ENCODE measurements around the gene PTPMT1.
"Not testable (repeated sequence)": the region's sequence is repeated elsewhere in the genome, so short reads cannot be mapped to it uniquely, and the experiment has no call there.

The PTPMT1 gene

GRCh38 chr11:47530721-47531120, 34.7 kb upstream of the PTPMT1 start:
- not testable (repeated sequence) for H3K27ac ChIP-seq (ENCODE audit: insufficient read depth, low read depth, low read length, poor library complexity, severe bottlenecking); H3K36me3 ChIP-seq (ENCODE audit: control insufficient read depth, insufficient read depth, low read length)

GRCh38 chr11:47531666-47532065, 33.7 kb upstream of the PTPMT1 start:
- 93 to 96% methylated on average over 3 of the region's 3 CpGs for WGBS, 2 experiments
- no peak overlapping the region for H3K27ac ChIP-seq (ENCODE audit: insufficient read depth, low read depth, low read length, poor library complexity, severe bottlenecking)
- H3K27me3 ChIP-seq (ENCODE audit: control insufficient read depth, insufficient read depth, low read length, poor library complexity, severe bottlenecking) = no peaks in the 10 kb centered on the region
- peaks cover 6% of the 10 kb centered on the region for H3K4me1 ChIP-seq (ENCODE audit: control insufficient read depth, insufficient read depth, low read length)
- no peak overlapping the region for H3K4me3 ChIP-seq (ENCODE audit: insufficient read depth, low read depth, low read length)
- no peaks in the 10 kb centered on the region for H3K9me3 ChIP-seq (ENCODE audit: control insufficient read depth, low read length)
- H3K36me3 ChIP-seq (ENCODE audit: control insufficient read depth, insufficient read depth, low read length) = peaks cover 4% of the 10 kb centered on the region

More at GRCh38 chr11:47530721-47531120, 34.7 kb upstream of the PTPMT1 start:
- not testable (repeated sequence) for H3K4me1 ChIP-seq (ENCODE audit: control insufficient read depth, insufficient read depth, low read length); H3K4me3 ChIP-seq (ENCODE audit: insufficient read depth, low read depth, low read length); H3K27me3 ChIP-seq (ENCODE audit: control insufficient read depth, insufficient read depth, low read length, poor library complexity, severe bottlenecking); H3K9me3 ChIP-seq (ENCODE audit: control insufficient read depth, low read length)
- 93 to 94% methylated on average over 9 of the region's 9 CpGs for WGBS, 2 experiments

GRCh38 chr11:47532597-47533213, 32.7 kb upstream of the PTPMT1 start:
- Histone ChIP-seq H3K27me3 (ENCODE audit: control insufficient read depth, insufficient read depth, low read length, poor library complexity, severe bottlenecking) (no peaks in the 10 kb centered on the region), H3K4me1 (ENCODE audit: control insufficient read depth, insufficient read depth, low read length) (peaks cover 6% of the 10 kb centered on the region), H3K9me3 (ENCODE audit: control insufficient read depth, low read length) (no peaks in the 10 kb centered on the region), H3K27ac (ENCODE audit: insufficient read depth, low read depth, low read length, poor library complexity, severe bottlenecking) (no peak overlapping the region), H3K4me3 (ENCODE audit: insufficient read depth, low read depth, low read length) (no peak overlapping the region), H3K36me3 (ENCODE audit: control insufficient read depth, insufficient read depth, low read length) (peaks cover 4% of the 10 kb centered on the region)
- WGBS, 2 experiments = 90 to 95% methylated on average over 2 of the region's 2 CpGs

DNA sequence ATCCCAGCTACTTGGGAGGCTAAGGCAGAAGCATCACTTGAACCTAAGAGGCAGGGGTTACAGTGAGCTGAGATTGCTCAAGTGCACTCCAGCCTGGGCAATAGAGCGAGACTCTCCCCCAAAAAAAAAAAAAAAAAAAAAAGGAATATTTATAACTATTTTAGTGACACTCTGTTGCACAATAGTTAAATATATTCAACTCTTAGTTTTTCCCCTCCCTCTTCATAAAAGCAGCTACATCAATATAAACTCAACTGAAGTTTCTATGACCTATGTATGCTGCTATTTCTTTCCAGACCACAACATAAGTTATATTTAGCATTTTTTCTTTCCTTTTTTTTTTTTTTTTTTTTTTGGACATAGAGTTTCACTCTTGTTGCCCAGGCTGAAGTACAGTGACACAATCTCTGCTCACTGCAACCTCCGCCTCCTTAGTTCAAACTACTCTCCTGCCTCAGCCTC, 31.7 kb upstream of the PTPMT1 start:
- Histone ChIP-seq H3K9me3 (ENCODE audit: control insufficient read depth, low read length) (no peaks in the 10 kb centered on the region), H3K36me3 (ENCODE audit: control insufficient read depth, insufficient read depth, low read length) (peaks cover 4% of the 10 kb centered on the region), H3K27ac (ENCODE audit: insufficient read depth, low read depth, low read length, poor library complexity, severe bottlenecking) (no peak overlapping the region), H3K4me1 (ENCODE audit: control insufficient read depth, insufficient read depth, low read length) (peaks cover 6% of the 10 kb centered on the region), H3K4me3 (ENCODE audit: insufficient read depth, low read depth, low read length) (no peak overlapping the region), H3K27me3 (ENCODE audit: control insufficient read depth, insufficient read depth, low read length, poor library complexity, severe bottlenecking) (no peaks in the 10 kb centered on the region)
- 87 to 89% methylated on average over 1 of the region's 2 CpGs for WGBS, 2 experiments

GRCh38 chr11:47534704-47535251, 30.6 kb upstream of the PTPMT1 start:
- no peak overlapping the region for H3K27ac ChIP-seq (ENCODE audit: insufficient read depth, low read depth, low read length, poor library complexity, severe bottlenecking)
- WGBS, 2 experiments = 93 to 98% methylated on average over 2 of the region's 4 CpGs
- H3K9me3 ChIP-seq (ENCODE audit: control insufficient read depth, low read length) = no peaks in the 10 kb centered on the region
- no peak overlapping the region for H3K4me3 ChIP-seq (ENCODE audit: insufficient read depth, low read depth, low read length)
- no peaks in the 10 kb centered on the region for H3K36me3 ChIP-seq (ENCODE audit: control insufficient read depth, insufficient read depth, low read length)
- H3K27me3 ChIP-seq (ENCODE audit: control insufficient read depth, insufficient read depth, low read length, poor library complexity, severe bottlenecking) = no peaks in the 10 kb centered on the region
- peaks cover 6% of the 10 kb centered on the region for H3K4me1 ChIP-seq (ENCODE audit: control insufficient read depth, insufficient read depth, low read length)

DNA sequence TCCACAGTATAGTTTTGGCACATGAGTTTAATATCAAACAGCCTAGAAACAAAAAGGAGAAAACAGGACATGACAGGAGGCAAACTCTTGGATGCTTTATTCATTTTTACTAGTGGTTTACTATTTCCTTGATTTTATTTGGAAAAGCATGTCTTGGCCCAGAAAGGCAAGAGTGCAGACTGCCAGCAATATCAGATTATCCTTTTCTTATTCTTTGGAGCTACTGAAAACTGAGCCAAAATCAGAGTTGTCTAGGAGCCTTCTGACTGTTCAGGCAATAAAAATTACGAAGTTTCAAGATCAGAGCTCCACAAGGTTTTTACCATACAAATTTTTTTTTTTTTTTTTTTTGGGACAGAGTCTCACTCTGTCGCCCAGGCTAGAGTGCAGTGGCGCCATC, 28.5 kb upstream of the PTPMT1 start:
- no peak overlapping the region for H3K27ac ChIP-seq (ENCODE audit: insufficient read depth, low read depth, low read length, poor library complexity, severe bottlenecking)
- H3K9me3 ChIP-seq (ENCODE audit: control insufficient read depth, low read length) = no peaks in the 10 kb centered on the region
- no peaks in the 10 kb centered on the region for H3K27me3 ChIP-seq (ENCODE audit: control insufficient read depth, insufficient read depth, low read length, poor library complexity, severe bottlenecking)
- peaks cover 6% of the 10 kb centered on the region for H3K4me1 ChIP-seq (ENCODE audit: control insufficient read depth, insufficient read depth, low read length)
- 86 to 89% methylated on average over 1 to 3 of the region's 3 CpGs for WGBS, 2 experiments
- H3K36me3 ChIP-seq (ENCODE audit: control insufficient read depth, insufficient read depth, low read length) = no peaks in the 10 kb centered on the region
- no peak overlapping the region for H3K4me3 ChIP-seq (ENCODE audit: insufficient read depth, low read depth, low read length)

- Histone ChIP-seq H3K4me3 (ENCODE audit: insufficient read depth, low read depth, low read length) (no peak overlapping the region), H3K36me3 (ENCODE audit: control insufficient read depth, insufficient read depth, low read length) (no peaks in the 10 kb centered on the region), H3K27me3 (ENCODE audit: control insufficient read depth, insufficient read depth, low read length, poor library complexity, severe bottlenecking) (no peaks in the 10 kb centered on the region), H3K27ac (ENCODE audit: insufficient read depth, low read depth, low read length, poor library complexity, severe bottlenecking) (no peak overlapping the region), H3K4me1 (ENCODE audit: control insufficient read depth, insufficient read depth, low read length) (no peaks in the 10 kb centered on the region), H3K9me3 (ENCODE audit: control insufficient read depth, low read length) (no peaks in the 10 kb centered on the region)
- WGBS, 2 experiments = 74 to 86% methylated on average over 10 of the region's 10 CpGs
Observed at GRCh38 chr11:47538741-47539565, 26.4 kb upstream of the PTPMT1 start.

- Histone ChIP-seq H3K9me3 (ENCODE audit: control insufficient read depth, low read length) (no peaks in the 10 kb centered on the region), H3K36me3 (ENCODE audit: control insufficient read depth, insufficient read depth, low read length) (no peaks in the 10 kb centered on the region), H3K27ac (ENCODE audit: insufficient read depth, low read depth, low read length, poor library complexity, severe bottlenecking) (no peak overlapping the region), H3K4me3 (ENCODE audit: insufficient read depth, low read depth, low read length) (no peak overlapping the region), H3K27me3 (ENCODE audit: control insufficient read depth, insufficient read depth, low read length, poor library complexity, severe bottlenecking) (no peaks in the 10 kb centered on the region), H3K4me1 (ENCODE audit: control insufficient read depth, insufficient read depth, low read length) (no peaks in the 10 kb centered on the region)
- WGBS, 2 experiments = 72 to 83% methylated on average over 2 of the region's 2 CpGs
Observed at GRCh38 chr11:47539681-47540039, 25.7 kb upstream of the PTPMT1 start.

- H3K27ac ChIP-seq (ENCODE audit: insufficient read depth, low read depth, low read length, poor library complexity, severe bottlenecking) = no peak overlapping the region
- no peaks in the 10 kb centered on the region for H3K9me3 ChIP-seq (ENCODE audit: control insufficient read depth, low read length)
- H3K4me3 ChIP-seq (ENCODE audit: insufficient read depth, low read depth, low read length) = no peak overlapping the region
- no peaks in the 10 kb centered on the region for H3K27me3 ChIP-seq (ENCODE audit: control insufficient read depth, insufficient read depth, low read length, poor library complexity, severe bottlenecking)
- no peaks in the 10 kb centered on the region for H3K36me3 ChIP-seq (ENCODE audit: control insufficient read depth, insufficient read depth, low read length)
- WGBS, 2 experiments = 95 to 100% methylated on average over 2 of the region's 2 CpGs
- no peaks in the 10 kb centered on the region for H3K4me1 ChIP-seq (ENCODE audit: control insufficient read depth, insufficient read depth, low read length)
Observed at GRCh38 chr11:47541070-47541469, 24.3 kb upstream of the PTPMT1 start.

DNA sequence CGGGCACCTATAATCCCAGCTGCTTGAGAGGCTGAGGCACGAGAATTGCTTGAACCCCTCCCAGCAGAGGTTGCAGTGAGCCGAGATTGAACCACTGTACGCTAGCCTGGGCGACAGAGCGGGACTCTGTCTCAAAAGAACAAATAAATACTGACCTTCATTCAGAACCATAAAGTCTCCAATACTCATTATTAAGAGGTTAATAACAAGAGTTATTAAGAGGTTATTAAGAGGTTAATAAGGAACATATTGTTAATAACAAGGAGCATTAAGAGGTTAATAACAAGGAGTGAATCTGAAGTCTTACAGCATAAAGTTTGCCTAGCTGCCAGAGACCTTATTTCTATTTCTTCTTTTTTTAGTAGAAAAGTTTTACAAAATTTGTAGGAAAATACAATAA, 20.1 kb upstream of the PTPMT1 start:
- WGBS, 2 experiments = 89 to 96% methylated on average over 6 of the region's 6 CpGs
- Histone ChIP-seq H3K36me3 (ENCODE audit: control insufficient read depth, insufficient read depth, low read length) (no peaks in the 10 kb centered on the region), H3K4me3 (ENCODE audit: insufficient read depth, low read depth, low read length) (no peak overlapping the region), H3K9me3 (ENCODE audit: control insufficient read depth, low read length) (no peaks in the 10 kb centered on the region), H3K27me3 (ENCODE audit: control insufficient read depth, insufficient read depth, low read length, poor library complexity, severe bottlenecking) (no peaks in the 10 kb centered on the region), H3K27ac (ENCODE audit: insufficient read depth, low read depth, low read length, poor library complexity, severe bottlenecking) (no peak overlapping the region), H3K4me1 (ENCODE audit: control insufficient read depth, insufficient read depth, low read length) (no peaks in the 10 kb centered on the region)
